H4 (cell line): ENCODE measurements around the gene DIP2C. TPM values are rescaled to one million over a fixed set of nuclear protein-coding genes. Genes with fewer than 3 reads are reported as not detected.

Experiments used
- DNase-seq: peaks from one replicate; pipeline ENCODE4 v3.0.0-alpha.2; 2015; ENCODE audit warnings: low spot score
- total RNA-seq: library from RNA; depleted of rRNA; stranded (reverse); fragments of >200 nt; shearing (Covaris generic); gene quantifications from 2 replicates; pipeline ENCODE4 v1.2.3, GENCODE V29; 2014

The DIP2C gene
- total RNA-seq, 1 experiment from 2014 or later = 2.3 TPM

- DNase-seq = no peak
Observed at GRCh38 chr10:575402-576129, 113.9 kb downstream of the DIP2C start.

GRCh38 chr10:572696-573095, 116.8 kb downstream of the DIP2C start:
- DNase-seq = no peak

GRCh38 chr10:571688-572451, 117.6 kb downstream of the DIP2C start:
- no peak for DNase-seq

- no peak for DNase-seq
Observed at GRCh38 chr10:571166-571565, 118.3 kb downstream of the DIP2C start.

GRCh38 chr10:570628-571163, 118.8 kb downstream of the DIP2C start:
- no peak for DNase-seq

- DNase-seq = no peak
Observed at GRCh38 chr10:569961-570627, 119.4 kb downstream of the DIP2C start.

- no peak for DNase-seq
Observed at GRCh38 chr10:568848-569247, 120.6 kb downstream of the DIP2C start.

- no peak for DNase-seq
Observed at GRCh38 chr10:567869-568268, 121.6 kb downstream of the DIP2C start.

GRCh38 chr10:566241-566885, 123.1 kb downstream of the DIP2C start:
- DNase-seq = no peak

GRCh38 chr10:565676-566075, 123.8 kb downstream of the DIP2C start:
- no peak for DNase-seq

GRCh38 chr10:565146-565545, 124.3 kb downstream of the DIP2C start:
- no peak for DNase-seq

- no peak for DNase-seq
Observed at GRCh38 chr10:563827-564226, 125.6 kb downstream of the DIP2C start.

GRCh38 chr10:562142-562541, 127.3 kb downstream of the DIP2C start:
- DNase-seq = no peak

- no peak for DNase-seq
Observed at GRCh38 chr10:561721-562120, 127.7 kb downstream of the DIP2C start.

- no peak for DNase-seq
Observed at GRCh38 chr10:560314-560992, 129.0 kb downstream of the DIP2C start.

GRCh38 chr10:559767-560047, 129.8 kb downstream of the DIP2C start:
- no peak for DNase-seq

GRCh38 chr10:558891-559766, 130.3 kb downstream of the DIP2C start:
- DNase-seq = no peak

- no peak for DNase-seq
Observed at GRCh38 chr10:558364-558763, 131.1 kb downstream of the DIP2C start.

- no peak for DNase-seq
Observed at GRCh38 chr10:557792-558328, 131.6 kb downstream of the DIP2C start.

GRCh38 chr10:556971-557637, 132.4 kb downstream of the DIP2C start:
- DNase-seq = no peak
